ENCODE results near the gene B3GAT2.

The B3GAT2 gene

GRCh38 chr6:70900047-70900446 is 56.8 kb downstream of the B3GAT2 start:
- no peaks in the 10 kb centered on the region for H3K27me3 ChIP-seq (ENCODE audit: insufficient read depth, low read length)
- H3K27ac ChIP-seq (ENCODE audit: low read depth, low read length) = no peak overlapping the region
- H3K9me3 ChIP-seq (ENCODE audit: insufficient read depth, low read depth, low read length) = no peaks in the 10 kb centered on the region
- no peaks in the 10 kb centered on the region for H3K36me3 ChIP-seq (ENCODE audit: insufficient read depth, low read length)
- no peak overlapping the region for H3K9ac ChIP-seq (ENCODE audit: low read depth, low read length)
- no peak overlapping the region for H3K4me3 ChIP-seq (ENCODE audit: low read length)
- no peaks in the 10 kb centered on the region for H3K4me1 ChIP-seq (ENCODE audit: insufficient read depth, low read length)
- 82% methylated on average over 2 of the region's 2 CpGs for WGBS

- Histone ChIP-seq H3K36me3 (ENCODE audit: insufficient read depth, low read length) (no peaks in the 10 kb centered on the region), H3K27ac (ENCODE audit: low read depth, low read length) (no peak overlapping the region), H3K9me3 (ENCODE audit: insufficient read depth, low read depth, low read length) (no peaks in the 10 kb centered on the region), H3K27me3 (ENCODE audit: insufficient read depth, low read length) (no peaks in the 10 kb centered on the region), H3K4me1 (ENCODE audit: insufficient read depth, low read length) (no peaks in the 10 kb centered on the region), H3K4me3 (ENCODE audit: low read length) (no peak overlapping the region), H3K9ac (ENCODE audit: low read depth, low read length) (no peak overlapping the region)
- WGBS = 95% methylated on average over 12 of the region's 12 CpGs
Measured at GRCh38 chr6:70894001-70894400, 62.9 kb downstream of the B3GAT2 start.

GRCh38 chr6:70889270-70889669 is 67.6 kb downstream of the B3GAT2 start:
- Histone ChIP-seq H3K9ac (ENCODE audit: low read depth, low read length) (no peak overlapping the region), H3K9me3 (ENCODE audit: insufficient read depth, low read depth, low read length) (no peaks in the 10 kb centered on the region), H3K27ac (ENCODE audit: low read depth, low read length) (no peak overlapping the region), H3K4me1 (ENCODE audit: insufficient read depth, low read length) (peaks cover 15% of the 10 kb centered on the region), H3K27me3 (ENCODE audit: insufficient read depth, low read length) (no peaks in the 10 kb centered on the region), H3K36me3 (ENCODE audit: insufficient read depth, low read length) (no peaks in the 10 kb centered on the region), H3K4me3 (ENCODE audit: low read length) (no peak overlapping the region)
- WGBS = 94% methylated on average over 7 of the region's 7 CpGs

GRCh38 chr6:70886661-70887060 is 70.2 kb downstream of the B3GAT2 start:
- Histone ChIP-seq H3K27me3 (ENCODE audit: insufficient read depth, low read length) (no peaks in the 10 kb centered on the region), H3K36me3 (ENCODE audit: insufficient read depth, low read length) (no peaks in the 10 kb centered on the region), H3K27ac (ENCODE audit: low read depth, low read length) (no peak overlapping the region), H3K9ac (ENCODE audit: low read depth, low read length) (no peak overlapping the region), H3K9me3 (ENCODE audit: insufficient read depth, low read depth, low read length) (no peaks in the 10 kb centered on the region), H3K4me1 (ENCODE audit: insufficient read depth, low read length) (peaks cover 19% of the 10 kb centered on the region), H3K4me3 (ENCODE audit: low read length) (no peak overlapping the region)
- 91% methylated on average over 2 of the region's 2 CpGs for WGBS

- Histone ChIP-seq H3K27me3 (ENCODE audit: insufficient read depth, low read length) (no peaks in the 10 kb centered on the region), H3K27ac (ENCODE audit: low read depth, low read length) (no peak overlapping the region), H3K4me1 (ENCODE audit: insufficient read depth, low read length) (peaks cover 19% of the 10 kb centered on the region), H3K9me3 (ENCODE audit: insufficient read depth, low read depth, low read length) (no peaks in the 10 kb centered on the region), H3K4me3 (ENCODE audit: low read length) (no peak overlapping the region), H3K36me3 (ENCODE audit: insufficient read depth, low read length) (no peaks in the 10 kb centered on the region), H3K9ac (ENCODE audit: low read depth, low read length) (no peak overlapping the region)
- WGBS = 93% methylated on average over 1 of the region's 2 CpGs
Measured at GRCh38 chr6:70886071-70886470, 70.8 kb downstream of the B3GAT2 start.

- H3K9me3 ChIP-seq (ENCODE audit: insufficient read depth, low read depth, low read length) = no peaks in the 10 kb centered on the region
- no peak overlapping the region for H3K27ac ChIP-seq (ENCODE audit: low read depth, low read length)
- no peaks in the 10 kb centered on the region for H3K36me3 ChIP-seq (ENCODE audit: insufficient read depth, low read length)
- H3K27me3 ChIP-seq (ENCODE audit: insufficient read depth, low read length) = no peaks in the 10 kb centered on the region
- H3K4me1 ChIP-seq (ENCODE audit: insufficient read depth, low read length) = peaks cover 19% of the 10 kb centered on the region
- 42% methylated on average over 16 of the region's 17 CpGs for WGBS
- no peak overlapping the region for H3K4me3 ChIP-seq (ENCODE audit: low read length)
- no peak overlapping the region for H3K9ac ChIP-seq (ENCODE audit: low read depth, low read length)
Measured at GRCh38 chr6:70884074-70884983, 72.5 kb downstream of the B3GAT2 start.

DNA sequence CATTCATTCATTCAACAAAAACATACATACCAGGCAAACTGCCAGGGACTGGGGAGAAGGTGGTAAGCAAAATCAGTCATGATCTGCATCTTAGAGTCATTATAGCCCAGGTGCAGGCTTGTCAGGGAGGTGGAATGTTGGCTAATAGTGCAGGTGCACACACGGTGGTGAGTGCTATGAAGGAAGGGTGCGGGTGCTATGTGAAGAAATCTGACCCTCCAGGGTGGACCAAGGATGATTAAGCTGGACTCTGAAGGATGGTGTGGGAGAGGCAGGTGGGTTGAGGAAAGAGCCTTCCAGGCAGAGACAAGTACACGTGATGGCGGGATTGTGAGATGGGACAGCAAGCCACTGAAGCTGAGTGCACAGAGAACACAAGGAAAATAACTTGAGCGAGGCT is 77.4 kb downstream of the B3GAT2 start:
- 93% methylated on average over 5 of the region's 5 CpGs for WGBS
- H3K27ac ChIP-seq (ENCODE audit: low read depth, low read length) = no peak overlapping the region
- no peak overlapping the region for H3K9ac ChIP-seq (ENCODE audit: low read depth, low read length)
- H3K4me3 ChIP-seq (ENCODE audit: low read length) = no peak overlapping the region
- H3K4me1 ChIP-seq (ENCODE audit: insufficient read depth, low read length) = peaks cover 5% of the 10 kb centered on the region
- H3K36me3 ChIP-seq (ENCODE audit: insufficient read depth, low read length) = no peaks in the 10 kb centered on the region
- H3K9me3 ChIP-seq (ENCODE audit: insufficient read depth, low read depth, low read length) = no peaks in the 10 kb centered on the region
- no peaks in the 10 kb centered on the region for H3K27me3 ChIP-seq (ENCODE audit: insufficient read depth, low read length)

DNA sequence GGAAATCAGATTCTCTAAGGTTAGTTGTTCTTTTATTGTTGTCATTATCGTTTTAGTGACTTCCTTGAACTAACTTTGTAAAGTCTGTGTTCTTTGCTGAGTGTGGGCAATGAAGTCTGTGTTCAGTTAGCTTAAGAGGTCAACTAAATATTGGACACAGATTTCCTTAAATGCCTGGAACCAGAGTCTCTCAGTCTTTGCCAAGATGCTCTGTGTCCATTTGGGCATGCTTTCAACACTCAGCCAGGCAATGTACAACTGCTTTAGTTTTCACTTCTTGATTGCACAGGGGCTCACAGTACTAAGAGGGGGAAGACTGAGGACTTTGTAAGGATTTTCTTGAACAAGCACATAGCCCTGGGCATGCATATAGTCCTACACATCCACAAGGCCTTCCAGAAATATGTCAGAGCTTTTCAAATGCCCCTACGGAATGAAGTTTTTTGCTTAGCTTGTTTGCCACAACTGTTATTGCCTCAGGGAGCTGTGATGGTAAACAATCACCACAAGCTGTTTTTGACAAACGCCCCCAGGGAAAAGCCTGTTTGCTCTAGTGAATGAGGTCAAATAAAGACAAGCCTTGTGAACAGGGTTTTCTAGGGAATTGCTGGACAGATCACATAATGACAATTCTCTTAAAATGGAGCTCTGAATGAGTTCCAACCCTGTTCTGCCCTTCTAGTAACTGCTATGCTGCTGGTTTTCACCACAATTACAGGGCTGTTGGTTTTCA is 82.5 kb downstream of the B3GAT2 start:
- H3K4me3 ChIP-seq (ENCODE audit: low read length) = no peak overlapping the region
- no peaks in the 10 kb centered on the region for H3K27me3 ChIP-seq (ENCODE audit: insufficient read depth, low read length)
- 72% methylated on average over 3 of the region's 3 CpGs for WGBS
- H3K9ac ChIP-seq (ENCODE audit: low read depth, low read length) = no peak overlapping the region
- H3K4me1 ChIP-seq (ENCODE audit: insufficient read depth, low read length) = 0 out of 2 replicates have a peak, but pooled peaks cover 3% of the 10 kb centered on the region
- H3K27ac ChIP-seq (ENCODE audit: low read depth, low read length) = no peak overlapping the region
- H3K36me3 ChIP-seq (ENCODE audit: insufficient read depth, low read length) = no peaks in the 10 kb centered on the region
- peaks cover 28% of the 10 kb centered on the region for H3K9me3 ChIP-seq (ENCODE audit: insufficient read depth, low read depth, low read length)

GRCh38 chr6:70872469-70872868 is 84.4 kb downstream of the B3GAT2 start:
- Histone ChIP-seq H3K9ac (ENCODE audit: low read depth, low read length) (no peak overlapping the region), H3K36me3 (ENCODE audit: insufficient read depth, low read length) (no peaks in the 10 kb centered on the region), H3K27me3 (ENCODE audit: insufficient read depth, low read length) (no peaks in the 10 kb centered on the region), H3K4me1 (ENCODE audit: insufficient read depth, low read length) (0 out of 2 replicates have a peak, but pooled peaks cover 3% of the 10 kb centered on the region), H3K27ac (ENCODE audit: low read depth, low read length) (no peak overlapping the region), H3K9me3 (ENCODE audit: insufficient read depth, low read depth, low read length) (peaks cover 28% of the 10 kb centered on the region), H3K4me3 (ENCODE audit: low read length) (no peak overlapping the region)
- no CpG with 5 or more reads among the region's 2 CpGs for WGBS

DNA sequence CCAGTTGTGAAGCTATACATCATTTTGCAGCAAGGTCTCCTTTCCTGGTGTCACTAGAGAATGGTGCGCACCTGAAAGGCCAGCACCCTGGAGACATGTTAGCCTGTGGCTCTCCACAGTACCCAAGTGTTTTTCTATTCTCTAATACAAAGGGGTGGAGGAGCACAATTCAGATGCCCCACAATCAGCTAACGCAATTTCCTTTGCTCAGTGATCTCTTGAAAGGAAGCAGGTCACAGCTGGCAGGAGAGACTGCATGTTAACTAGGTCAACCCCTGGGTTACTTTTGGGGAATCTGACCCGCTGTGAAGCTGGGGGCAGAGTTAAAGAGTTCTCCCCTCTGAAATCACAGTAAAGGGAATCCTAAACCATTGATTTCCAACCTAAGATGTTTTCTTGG is 92.5 kb downstream of the B3GAT2 start:
- Histone ChIP-seq H3K4me1 (ENCODE audit: insufficient read depth, low read length) (peaks cover 14% of the 10 kb centered on the region; the same call in 1 of the 2 replicates), H3K9me3 (ENCODE audit: insufficient read depth, low read depth, low read length) (no peaks in the 10 kb centered on the region), H3K27me3 (ENCODE audit: insufficient read depth, low read length) (no peaks in the 10 kb centered on the region), H3K36me3 (ENCODE audit: insufficient read depth, low read length) (peaks cover 15% of the 10 kb centered on the region; the same call in 1 of the 2 replicates), H3K4me3 (ENCODE audit: low read length) (no peak overlapping the region), H3K27ac (ENCODE audit: low read depth, low read length) (peak overlapping the region; percentile 44), H3K9ac (ENCODE audit: low read depth, low read length) (peak overlapping the region; percentile 15; the same call in 1 of the 2 replicates)
- 65% methylated on average over 3 of the region's 3 CpGs for WGBS

GRCh38 chr6:70863343-70863742 is 93.5 kb downstream of the B3GAT2 start:
- no peak overlapping the region for H3K4me3 ChIP-seq (ENCODE audit: low read length)
- H3K9me3 ChIP-seq (ENCODE audit: insufficient read depth, low read depth, low read length) = no peaks in the 10 kb centered on the region
- H3K9ac ChIP-seq (ENCODE audit: low read depth, low read length) = no peak overlapping the region
- peaks cover 14% of the 10 kb centered on the region; the same call in 1 of the 2 replicates for H3K4me1 ChIP-seq (ENCODE audit: insufficient read depth, low read length)
- H3K27me3 ChIP-seq (ENCODE audit: insufficient read depth, low read length) = no peaks in the 10 kb centered on the region
- WGBS = 73% methylated on average over 2 of the region's 3 CpGs
- H3K36me3 ChIP-seq (ENCODE audit: insufficient read depth, low read length) = peaks cover 15% of the 10 kb centered on the region; the same call in 1 of the 2 replicates
- no peak overlapping the region for H3K27ac ChIP-seq (ENCODE audit: low read depth, low read length)

Data from HUES64 (cell line).